ENCODE measurements around the gene IGLL1.

IGLL1 gene

DNA sequence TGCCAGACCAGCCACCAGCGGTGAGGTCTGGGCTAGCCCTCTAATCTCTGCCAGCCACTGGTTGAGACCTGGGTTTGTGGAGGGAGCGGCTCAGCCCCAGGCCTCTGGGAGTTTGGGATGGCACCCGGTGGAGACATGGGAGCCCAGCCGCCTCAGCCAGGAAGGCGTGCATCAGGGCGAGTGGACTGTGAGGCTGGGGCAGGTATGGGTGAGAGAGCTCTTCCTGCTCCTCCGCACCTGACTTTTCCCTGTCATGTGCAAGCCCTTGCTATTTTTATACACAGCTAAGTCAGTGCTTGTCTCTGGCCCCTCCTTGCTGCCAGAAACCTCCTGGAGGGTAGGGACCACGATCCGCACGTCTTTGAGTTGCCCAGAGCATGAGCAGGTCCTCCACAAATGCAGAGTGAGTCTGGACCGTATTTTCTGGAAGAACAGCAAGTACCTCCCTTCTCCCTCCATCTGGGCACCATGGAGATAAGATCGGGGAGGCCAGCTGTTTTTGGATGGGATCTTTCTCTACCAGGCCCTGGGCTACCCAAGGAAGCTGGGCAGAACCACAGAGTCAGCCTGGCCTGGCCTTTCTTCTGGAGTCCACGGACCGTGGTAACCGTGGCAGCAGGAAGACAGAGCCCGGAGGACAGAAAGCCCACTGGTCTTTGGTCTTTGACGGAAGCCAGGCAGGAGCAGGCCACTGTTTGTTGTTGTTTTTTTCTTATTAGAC lies 53.3 kb downstream of the IGLL1 start:
- no peak for DNase-seq

- DNase-seq = no peak
Measured at GRCh38 chr22:23525510-23525909, 54.6 kb downstream of the IGLL1 start.

- DNase-seq = no peak
Measured at GRCh38 chr22:23524226-23524625, 55.9 kb downstream of the IGLL1 start.

DNA sequence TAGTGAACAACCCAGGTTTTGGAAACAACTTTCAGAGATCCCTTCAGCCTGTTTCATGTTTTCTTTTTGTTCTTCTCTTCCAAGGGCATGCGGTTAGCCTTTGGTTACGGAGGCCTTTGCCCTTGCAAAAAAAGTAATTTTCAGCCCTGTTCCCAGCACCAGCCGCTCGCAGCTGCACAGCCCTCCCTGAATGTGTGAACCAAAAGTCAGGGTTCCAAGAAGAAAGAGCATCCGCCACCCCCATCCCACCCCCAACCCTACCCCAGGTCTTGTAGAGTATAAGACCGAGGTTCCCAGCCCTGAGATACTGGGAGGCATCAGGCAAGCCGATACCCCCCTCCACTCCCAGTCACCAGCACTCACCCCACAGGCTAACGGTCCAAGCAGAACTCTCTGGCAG lies 56.4 kb downstream of the IGLL1 start:
- no peak for DNase-seq
